Stimulated activated CD4-positive, alpha-beta T cell treated with anti-CD3 and anti-CD28 coated beads, TNF-alpha, amount 100 ng/mL, for 24 hours (primary cell): Measurements from ENCODE around the gene GIN1.
"Not testable (repeated sequence)": the region's sequence is repeated elsewhere in the genome, so short reads cannot be mapped to it uniquely, and the experiment has no call there.

Experiments used
- DNase-seq, 3 experiments: peaks; one replicate each; pipeline ENCODE4 v3.0.0-alpha.2; 2020; ENCODE audit warnings: low read depth in 3 of 3

The GIN1 gene

GRCh38 chr5:103110403-103110802, 9.5 kb downstream of the GIN1 start:
- DNase-seq = no peak

GRCh38 chr5:103109277-103109676, 10.7 kb downstream of the GIN1 start:
- DNase-seq = no peak

- DNase-seq = no peak
Observed at GRCh38 chr5:103108086-103108485, 11.9 kb downstream of the GIN1 start.

GRCh38 chr5:103102234-103102633, 17.7 kb downstream of the GIN1 start:
- DNase-seq = no peak

GRCh38 chr5:103101079-103101750, 18.7 kb downstream of the GIN1 start:
- no peak for DNase-seq

GRCh38 chr5:103098993-103099392, 20.9 kb downstream of the GIN1 start:
- no peak for DNase-seq

- DNase-seq = no peak
Observed at GRCh38 chr5:103094737-103095136, 25.2 kb downstream of the GIN1 start.

GRCh38 chr5:103093727-103094126, 26.2 kb downstream of the GIN1 start:
- no peak for DNase-seq

- DNase-seq = no peak
Observed at GRCh38 chr5:103092676-103093075, 27.3 kb downstream of the GIN1 start.

GRCh38 chr5:103090791-103091190, 29.1 kb downstream of the GIN1 start:
- no peak for DNase-seq

- DNase-seq = no peak
Observed at GRCh38 chr5:103089272-103089671, 30.7 kb downstream of the GIN1 start.

GRCh38 chr5:103086547-103086946, 33.4 kb downstream of the GIN1 start:
- DNase-seq = no peak

GRCh38 chr5:103079796-103080195, 40.1 kb downstream of the GIN1 start:
- no peak for DNase-seq

- no peak for DNase-seq
Observed at GRCh38 chr5:103075442-103075841, 44.5 kb downstream of the GIN1 start.

- not testable (repeated sequence) for DNase-seq
Observed at GRCh38 chr5:103073500-103073899, 46.4 kb downstream of the GIN1 start.

GRCh38 chr5:103066326-103066725, 53.6 kb downstream of the GIN1 start:
- DNase-seq = no peak

GRCh38 chr5:103060424-103060954, 59.4 kb downstream of the GIN1 start:
- DNase-seq = no peak

- no peak for DNase-seq
Observed at GRCh38 chr5:103059525-103059924, 60.4 kb downstream of the GIN1 start.

GRCh38 chr5:103057208-103058130, 62.5 kb downstream of the GIN1 start:
- DNase-seq = no peak

- not testable (repeated sequence) for DNase-seq
Observed at GRCh38 chr5:103046706-103047105, 73.2 kb downstream of the GIN1 start.

- no peak for DNase-seq
Observed at GRCh38 chr5:103041071-103041676, 78.8 kb downstream of the GIN1 start.
